ENCODE data around the gene ZNF440. TPM values are rescaled to one million over a fixed set of nuclear protein-coding genes. Genes with fewer than 3 reads are reported as not detected.

The ZNF440 gene
- polyA plus RNA-seq, 1 donor, result 22.9 TPM

- no CpG with 5 or more reads among the region's 10 CpGs for WGBS (ENCODE audit: insufficient coverage, low lambda C conversion rate)
- peak; percentile 33 to 57 for DNase-seq
- Histone ChIP-seq H3K9me3 (ENCODE audit: control insufficient read depth, low read depth, low read length) (peaks cover 6% of the 10 kb centered on the region), H3K4me1 (ENCODE audit: control insufficient read depth, insufficient read depth, low read length) (no peaks in the 10 kb centered on the region), H3K27me3 (ENCODE audit: control insufficient read depth, insufficient read depth, low read length) (no peaks in the 10 kb centered on the region), H3K36me3 (ENCODE audit: control insufficient read depth, insufficient read depth, low read length) (no peaks in the 10 kb centered on the region), H3K4me3 (ENCODE audit: low read length) (no peak overlapping the region), H3K27ac (ENCODE audit: low read length) (no peak overlapping the region)
Observed at GRCh38 chr19:11881151-11881800, 67.2 kb downstream of the ZNF440 start.

- 83% methylated on average over 2 of the region's 2 CpGs for WGBS (ENCODE audit: insufficient coverage, low lambda C conversion rate)
- DNase-seq, result no peak
- Histone ChIP-seq H3K9me3 (ENCODE audit: control insufficient read depth, low read depth, low read length) (peaks cover 7% of the 10 kb centered on the region), H3K36me3 (ENCODE audit: control insufficient read depth, insufficient read depth, low read length) (no peaks in the 10 kb centered on the region), H3K27ac (ENCODE audit: low read length) (no peak overlapping the region), H3K4me1 (ENCODE audit: control insufficient read depth, insufficient read depth, low read length) (peaks cover 3% of the 10 kb centered on the region), H3K4me3 (ENCODE audit: low read length) (no peak overlapping the region), H3K27me3 (ENCODE audit: control insufficient read depth, insufficient read depth, low read length) (no peaks in the 10 kb centered on the region)
Observed at GRCh38 chr19:11882606-11883005, 68.5 kb downstream of the ZNF440 start.

Other genes with a start within 250 kb of the ZNF440 start
- 118 TPM for gene ACP5, start 236.6 kb upstream of the ZNF440 start, polyA plus RNA-seq
- gene ZNF627, start 216.8 kb upstream of the ZNF440 start, polyA plus RNA-seq, result 15.6 TPM
- 7.7 TPM for gene ZNF823, start 75.3 kb upstream of the ZNF440 start, polyA plus RNA-seq
- 7.4 TPM for gene ZNF441, start 47.3 kb upstream of the ZNF440 start, polyA plus RNA-seq
- 2.4 TPM for gene ZNF491, start 15.8 kb upstream of the ZNF440 start, polyA plus RNA-seq
- 8.6 TPM for gene ZNF439, start 34.5 kb downstream of the ZNF440 start, polyA plus RNA-seq
- gene ZNF69, start 73.5 kb downstream of the ZNF440 start, polyA plus RNA-seq, result 28.3 TPM
- 22.7 TPM for gene ZNF700, start 110.8 kb downstream of the ZNF440 start, polyA plus RNA-seq
- 4.4 TPM for gene ZNF763, start 150.8 kb downstream of the ZNF440 start, polyA plus RNA-seq
- gene ZNF433, start 221.4 kb downstream of the ZNF440 start, polyA plus RNA-seq, result 6.4 TPM
- gene ZNF878, start 238.7 kb downstream of the ZNF440 start, polyA plus RNA-seq, result 0.57 TPM

All from large intestine (tissue), 3 donors.